SU-DHL-6 (cell line): ENCODE measurements around the gene MLC1.

Experiments
- EZH2phosphoT487 ChIP-seq: fragments of 200-600 bp; sonication (generic), shearing (Covaris generic); conservative IDR thresholded peaks from 2 replicates; pipeline ENCODE4 v1.6.1; 2018; ENCODE audit warnings: mild to moderate bottlenecking, antibody characterized with exemption, low read length, moderate library complexity, mixed read lengths
- TF ChIP-seq, protein P1 (sequence below): fragments of 200-600 bp; sonication (generic); IDR thresholded peaks from one replicate; pipeline ENCODE4 v1.5.1; 2017; ENCODE audit warnings: antibody characterized with exemption, mild to moderate bottlenecking, low read length, moderate library complexity; ENCODE audit not compliant: insufficient read depth, poor library complexity, severe bottlenecking

DNA sequence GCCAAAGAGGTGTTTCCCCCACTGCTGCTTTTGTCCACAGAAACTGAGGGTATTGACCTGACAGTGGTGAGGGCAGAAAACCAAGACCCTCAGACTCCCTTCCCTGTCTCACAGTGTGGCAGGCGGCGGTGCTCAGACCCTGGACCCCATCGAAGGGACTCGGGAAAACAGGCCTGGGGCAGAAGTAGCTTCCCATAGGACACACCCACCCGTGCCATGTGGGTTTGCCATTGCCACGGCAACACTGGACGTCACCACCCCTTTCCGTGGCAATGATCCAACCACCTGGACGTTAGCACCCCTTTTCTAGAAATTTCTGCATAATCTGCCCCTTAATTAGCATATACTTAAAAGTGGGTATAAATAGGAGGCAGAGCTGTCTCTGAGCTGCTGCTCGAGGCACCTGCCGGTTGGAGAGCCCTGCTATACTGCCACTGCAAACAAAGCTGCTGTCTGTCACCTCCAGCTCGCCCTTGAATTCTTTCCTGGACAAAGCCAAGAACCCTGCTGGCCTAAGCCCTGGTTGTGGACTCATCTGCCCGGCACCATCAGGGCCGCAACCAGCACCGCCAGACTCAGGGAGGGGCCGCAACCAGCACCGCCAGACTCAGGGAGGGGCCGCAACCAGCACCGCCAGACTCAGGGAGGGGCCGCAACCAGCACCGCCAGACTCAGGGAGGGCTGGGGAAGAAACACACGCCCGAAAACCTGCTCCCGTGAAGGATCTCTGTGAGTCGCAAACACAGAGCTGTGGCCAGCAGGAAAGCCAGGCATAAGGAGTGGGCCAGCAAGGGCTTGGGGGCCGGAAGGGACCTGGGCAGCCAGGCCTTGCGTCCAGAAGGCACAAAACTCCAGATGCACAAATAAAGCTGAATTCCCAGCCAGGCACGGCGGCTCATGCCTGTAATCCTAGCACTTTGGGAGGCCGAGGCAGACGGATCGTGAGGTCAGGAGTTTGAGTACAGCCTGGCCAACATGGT is 10.4 kb downstream of the MLC1 start:
- TF ChIP-seq, protein P1, sequence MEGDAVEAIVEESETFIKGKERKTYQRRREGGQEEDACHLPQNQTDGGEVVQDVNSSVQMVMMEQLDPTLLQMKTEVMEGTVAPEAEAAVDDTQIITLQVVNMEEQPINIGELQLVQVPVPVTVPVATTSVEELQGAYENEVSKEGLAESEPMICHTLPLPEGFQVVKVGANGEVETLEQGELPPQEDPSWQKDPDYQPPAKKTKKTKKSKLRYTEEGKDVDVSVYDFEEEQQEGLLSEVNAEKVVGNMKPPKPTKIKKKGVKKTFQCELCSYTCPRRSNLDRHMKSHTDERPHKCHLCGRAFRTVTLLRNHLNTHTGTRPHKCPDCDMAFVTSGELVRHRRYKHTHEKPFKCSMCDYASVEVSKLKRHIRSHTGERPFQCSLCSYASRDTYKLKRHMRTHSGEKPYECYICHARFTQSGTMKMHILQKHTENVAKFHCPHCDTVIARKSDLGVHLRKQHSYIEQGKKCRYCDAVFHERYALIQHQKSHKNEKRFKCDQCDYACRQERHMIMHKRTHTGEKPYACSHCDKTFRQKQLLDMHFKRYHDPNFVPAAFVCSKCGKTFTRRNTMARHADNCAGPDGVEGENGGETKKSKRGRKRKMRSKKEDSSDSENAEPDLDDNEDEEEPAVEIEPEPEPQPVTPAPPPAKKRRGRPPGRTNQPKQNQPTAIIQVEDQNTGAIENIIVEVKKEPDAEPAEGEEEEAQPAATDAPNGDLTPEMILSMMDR, result no peak
- no peak for TF ChIP-seq EZH2phosphoT487
